Upper lobe of left lung (tissue), 4 donors: ENCODE data around the gene TRMT1.

Source experiments
- POLR2A ChIP-seq, 4 donors: fragments of 450-650 bp; IDR thresholded peaks; one replicate each; pipeline ENCODE4 v1.5.1; 2016 to 2017; ENCODE audit warnings: antibody characterized with exemption in 4 of 4, mild to moderate bottlenecking in 2 of 4
- POLR2AphosphoS5 ChIP-seq, 2 donors: sonication (generic); formaldehyde crosslinking; IDR thresholded peaks; one replicate each; pipeline ENCODE4 v1.5.1; 2017; ENCODE audit warnings: antibody characterized with exemption in 2 of 2
- TF ChIP-seq, protein P1 (sequence below), 6 experiments: fragments of 450-650 bp in 4 of 6; fragments of 200-600 bp in 2 of 6; sonication (generic) in 2 of 6; IDR thresholded peaks; one replicate each; pipeline ENCODE4 v1.5.1; 2016 to 2019; ENCODE audit warnings: antibody characterized with exemption in 6 of 6

DNA sequence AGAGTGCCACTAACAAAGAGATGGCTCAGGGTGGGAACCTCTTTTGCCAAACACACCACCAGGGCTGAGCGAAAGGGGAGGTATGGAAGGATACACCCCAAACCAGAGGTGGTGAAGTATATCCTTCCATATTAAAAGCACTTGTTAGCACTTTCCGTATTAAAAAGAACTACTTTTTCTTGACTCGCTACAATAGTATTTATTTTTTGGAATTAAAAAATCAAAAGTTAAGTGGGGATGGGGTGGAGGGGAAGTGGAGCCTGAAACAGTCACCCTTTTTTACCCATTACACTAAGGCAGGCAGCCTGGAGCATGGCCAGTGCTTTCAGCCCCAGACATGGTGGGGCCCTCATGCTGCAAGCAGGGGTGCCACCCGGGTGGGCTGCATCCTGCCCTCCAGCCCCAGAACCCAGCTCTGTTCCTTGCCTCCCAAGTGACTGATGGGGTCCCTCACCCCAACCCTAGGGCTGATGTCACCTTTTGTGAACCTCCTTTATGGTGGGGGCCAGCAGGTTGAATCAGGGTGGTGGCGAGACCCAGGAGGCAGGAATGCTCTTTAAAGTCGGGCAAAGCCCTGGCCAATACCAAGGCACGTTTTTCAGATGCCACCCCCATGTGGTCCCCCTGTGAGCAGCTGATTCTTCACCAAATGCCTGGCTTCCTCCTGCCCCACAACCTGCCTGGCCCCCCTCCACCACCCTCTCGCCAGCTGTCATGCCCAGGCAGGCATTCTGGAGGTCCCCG lies 44.9 kb downstream of the TRMT1 start:
- TF ChIP-seq POLR2AphosphoS5 (IDR thresholded peaks at IDR 0.05): no peak
- TF ChIP-seq, protein P1, sequence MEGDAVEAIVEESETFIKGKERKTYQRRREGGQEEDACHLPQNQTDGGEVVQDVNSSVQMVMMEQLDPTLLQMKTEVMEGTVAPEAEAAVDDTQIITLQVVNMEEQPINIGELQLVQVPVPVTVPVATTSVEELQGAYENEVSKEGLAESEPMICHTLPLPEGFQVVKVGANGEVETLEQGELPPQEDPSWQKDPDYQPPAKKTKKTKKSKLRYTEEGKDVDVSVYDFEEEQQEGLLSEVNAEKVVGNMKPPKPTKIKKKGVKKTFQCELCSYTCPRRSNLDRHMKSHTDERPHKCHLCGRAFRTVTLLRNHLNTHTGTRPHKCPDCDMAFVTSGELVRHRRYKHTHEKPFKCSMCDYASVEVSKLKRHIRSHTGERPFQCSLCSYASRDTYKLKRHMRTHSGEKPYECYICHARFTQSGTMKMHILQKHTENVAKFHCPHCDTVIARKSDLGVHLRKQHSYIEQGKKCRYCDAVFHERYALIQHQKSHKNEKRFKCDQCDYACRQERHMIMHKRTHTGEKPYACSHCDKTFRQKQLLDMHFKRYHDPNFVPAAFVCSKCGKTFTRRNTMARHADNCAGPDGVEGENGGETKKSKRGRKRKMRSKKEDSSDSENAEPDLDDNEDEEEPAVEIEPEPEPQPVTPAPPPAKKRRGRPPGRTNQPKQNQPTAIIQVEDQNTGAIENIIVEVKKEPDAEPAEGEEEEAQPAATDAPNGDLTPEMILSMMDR (IDR thresholded peaks at IDR 0.05): no peak
- TF ChIP-seq POLR2A (IDR thresholded peaks at IDR 0.05): no peak
